Measurements from ENCODE around the gene AP5Z1. TPM values are rescaled to one million over a fixed set of nuclear protein-coding genes. Genes with fewer than 3 reads are reported as not detected.

The AP5Z1 gene
- total and polyA plus RNA-seq, 2 of the 4 experiments (the other 2 are of a cell fraction): 9.7 to 38.7 TPM

GRCh38 chr7:4801839-4802231 is 26.4 kb downstream of the AP5Z1 start:
- Histone ChIP-seq H4K20me1 (ENCODE audit: insufficient read depth, low read length) (no peaks in the 10 kb centered on the region), H3K14ac (replicated peaks; ENCODE audit: low read depth, low read length) (no peak overlapping the region), H3K9ac (ENCODE audit: low read depth, low read length) (no peak overlapping the region), H3K27ac (ENCODE audit: insufficient read depth, low read length) (no peak overlapping the region), H3K18ac (ENCODE audit: low read depth, low read length) (no peak overlapping the region), H2AK9ac (replicated peaks; ENCODE audit: low read depth, low read length, poor library complexity) (peak overlapping the region; percentile 8), H2BK15ac (ENCODE audit: low read depth, low read length) (no peak overlapping the region), H3K4me3 (ENCODE audit: insufficient read depth, low read depth, low read length) (no peak overlapping the region), H3K27me3 (ENCODE audit: control insufficient read depth, insufficient read depth, low read length) (peaks cover 8% of the 10 kb centered on the region; the same call in 1 of the 2 replicates), H3K36me3 (ENCODE audit: control insufficient read depth, insufficient read depth, low read length) (no peaks in the 10 kb centered on the region), H4K91ac (ENCODE audit: insufficient read depth, low read depth, low read length) (no peak overlapping the region), H2BK5ac (ENCODE audit: low read depth, low read length, poor library complexity, severe bottlenecking) (no peak overlapping the region), H2AFZ (replicated peaks; ENCODE audit: low read length, poor library complexity) (no peak overlapping the region), H2BK120ac (ENCODE audit: low read depth, low read length) (no peak overlapping the region), H3K9me1 (ENCODE audit: insufficient read depth, low read length) (no peaks in the 10 kb centered on the region), H3K56ac (ENCODE audit: extremely low read depth, insufficient read depth, low read length) (no peak overlapping the region), H4K5ac (ENCODE audit: low read depth, low read length) (no peak overlapping the region), H3K4ac (ENCODE audit: low read depth, low read length) (no peak overlapping the region), H3K4me1 (ENCODE audit: control insufficient read depth, insufficient read depth, low read length) (no peaks in the 10 kb centered on the region), H3K79me1 (ENCODE audit: low read depth in 1 of 2, low read length in 2 of 2) (no peaks in the 10 kb centered on the region), H2AK5ac (ENCODE audit: low read depth, low read length) (no peak overlapping the region), H3K23ac (ENCODE audit: low read depth, low read length) (no peak overlapping the region), H3K4me2 (ENCODE audit: low read depth, low read length) (no peak overlapping the region), H3K9me3 (ENCODE audit: control insufficient read depth, insufficient read depth, low read length) (no peaks in the 10 kb centered on the region), H2BK20ac (ENCODE audit: low read depth, low read length) (no peak overlapping the region), H4K8ac (ENCODE audit: low read depth in 2 of 2, low read length in 2 of 2) (no peak overlapping the region)
- ChIA-PET CTCF (no interaction called here), POLR2A (ENCODE audit: unreplicated experiment) (no interaction called here)
- 80% methylated on average over 3 of the region's 18 CpGs; no CpG with 5 or more reads in 1 of the 2 experiments for WGBS, 2 experiments (ENCODE audit: extremely low coverage in 2 of 2, insufficient read length in 1 of 2)
- no peak for DNase-seq
- ATAC-seq (ENCODE audit: low read depth): no peak
- in situ Hi-C loops (cut with MboI; ENCODE audit: low sequenced_read_pairs): no loop called here
- TF ChIP-seq RCOR1 (IDR thresholded peaks at IDR 0.05; ENCODE audit: insufficient replicate concordance, low read length) (no peak), CTCF (conservative IDR thresholded peaks at IDR 0.05; ENCODE audit: low read depth, low read length) (no peak), MAFK (IDR thresholded peaks at IDR 0.05; ENCODE audit: low read depth, low read length) (no peak), MXI1 (IDR thresholded peaks at IDR 0.05; ENCODE audit: borderline replicate concordance, low read depth, low read length) (no peak), POLR2A (IDR thresholded peaks at IDR 0.05; ENCODE audit: low read depth, low read length) (no peak), CEBPB (IDR thresholded peaks at IDR 0.05; ENCODE audit: low read depth, low read length) (no peak), RAD21 (IDR thresholded peaks at IDR 0.05; ENCODE audit: low read length) (no peak), USF2 (IDR thresholded peaks at IDR 0.05; ENCODE audit: low read depth, low read length) (no peak), ELK1 (IDR thresholded peaks at IDR 0.05; ENCODE audit: borderline replicate concordance, low read depth, low read length) (no peak), MAZ (IDR thresholded peaks at IDR 0.05; ENCODE audit: borderline replicate concordance, low read depth, low read length) (no peak), CHD1 (IDR thresholded peaks at IDR 0.05; ENCODE audit: low read depth, low read length) (no peak), SMC3 (IDR thresholded peaks at IDR 0.05; ENCODE audit: low read depth, low read length) (no peak), RFX5 (IDR thresholded peaks at IDR 0.05; ENCODE audit: low read depth, low read length) (no peak), BHLHE40 (IDR thresholded peaks at IDR 0.05; ENCODE audit: low read depth, low read length) (no peak), FOS (IDR thresholded peaks at IDR 0.05; ENCODE audit: low read depth, low read length) (no peak), NFE2L2 (IDR thresholded peaks at IDR 0.05; ENCODE audit: low read depth, low read length) (no peak)
- intact Hi-C loops (cut with micrococcal nuclease): no loop called here
- BruUV-seq (replicated peaks): no TSS peak
- dilution Hi-C loops (cut with HindIII; ENCODE audit: low sequenced_read_pairs, unreplicated experiment): no loop called here
